HG03460 (cell line): ENCODE results near the gene GTF2A1.

ENCODE experiments used
- ATAC-seq: cut with Tn5 transposase; IDR thresholded peaks from one replicate; pipeline ENCODE4 v1.9.1; 2021; ENCODE audit not compliant: unreplicated experiment

Gene GTF2A1

GRCh38 chr14:81179631-81180030 is 41.1 kb downstream of the GTF2A1 start:
- no peak for ATAC-seq

DNA sequence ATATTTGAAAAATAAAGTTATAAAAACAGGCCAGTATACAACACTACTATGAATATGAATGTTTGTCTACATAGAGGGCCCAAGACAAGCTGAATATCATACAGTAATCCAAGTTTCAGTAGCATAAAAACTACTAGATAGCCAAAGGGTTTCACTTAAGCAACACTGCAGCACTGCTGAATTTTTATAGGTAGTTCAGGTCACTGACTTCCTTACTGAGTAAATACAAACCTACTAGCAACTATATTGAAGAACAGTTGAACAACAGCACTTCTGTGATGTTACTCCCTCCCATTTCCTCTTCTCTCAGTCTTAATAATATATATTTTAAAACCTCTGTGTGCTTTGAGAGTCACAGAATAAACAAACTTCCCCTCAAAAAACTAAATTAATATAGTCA is 42.7 kb downstream of the GTF2A1 start:
- ATAC-seq = peak; percentile 52

- no peak for ATAC-seq
These were observed 43.5 kb downstream of the GTF2A1 start for GRCh38 chr14:81177225-81177624.

DNA sequence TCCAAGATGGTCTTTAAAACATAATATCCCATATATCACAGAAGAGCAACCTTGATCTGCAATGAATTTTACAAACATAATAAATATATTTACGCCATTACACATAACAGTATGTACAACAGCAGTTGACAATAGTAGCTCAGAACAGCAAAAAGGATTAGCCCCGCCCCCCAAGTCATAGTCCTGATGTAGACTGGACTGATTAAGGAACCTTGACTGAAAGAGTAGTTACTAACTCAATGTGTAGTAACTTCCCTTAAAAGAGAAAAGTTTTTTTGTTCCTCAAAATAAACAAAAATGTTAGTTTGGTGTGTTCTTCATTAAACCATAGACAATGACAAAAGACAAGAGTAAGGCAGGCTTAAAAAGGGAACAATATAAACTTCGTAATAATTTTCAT is 44.5 kb downstream of the GTF2A1 start:
- no peak for ATAC-seq

- ATAC-seq = peak; percentile 23
These were observed 47.9 kb downstream of the GTF2A1 start for GRCh38 chr14:81172881-81173280.

- ATAC-seq = peak; percentile 11
These were observed 48.4 kb downstream of the GTF2A1 start for GRCh38 chr14:81172353-81172752.

GRCh38 chr14:81170829-81171195 is 49.9 kb downstream of the GTF2A1 start:
- ATAC-seq = no peak

DNA sequence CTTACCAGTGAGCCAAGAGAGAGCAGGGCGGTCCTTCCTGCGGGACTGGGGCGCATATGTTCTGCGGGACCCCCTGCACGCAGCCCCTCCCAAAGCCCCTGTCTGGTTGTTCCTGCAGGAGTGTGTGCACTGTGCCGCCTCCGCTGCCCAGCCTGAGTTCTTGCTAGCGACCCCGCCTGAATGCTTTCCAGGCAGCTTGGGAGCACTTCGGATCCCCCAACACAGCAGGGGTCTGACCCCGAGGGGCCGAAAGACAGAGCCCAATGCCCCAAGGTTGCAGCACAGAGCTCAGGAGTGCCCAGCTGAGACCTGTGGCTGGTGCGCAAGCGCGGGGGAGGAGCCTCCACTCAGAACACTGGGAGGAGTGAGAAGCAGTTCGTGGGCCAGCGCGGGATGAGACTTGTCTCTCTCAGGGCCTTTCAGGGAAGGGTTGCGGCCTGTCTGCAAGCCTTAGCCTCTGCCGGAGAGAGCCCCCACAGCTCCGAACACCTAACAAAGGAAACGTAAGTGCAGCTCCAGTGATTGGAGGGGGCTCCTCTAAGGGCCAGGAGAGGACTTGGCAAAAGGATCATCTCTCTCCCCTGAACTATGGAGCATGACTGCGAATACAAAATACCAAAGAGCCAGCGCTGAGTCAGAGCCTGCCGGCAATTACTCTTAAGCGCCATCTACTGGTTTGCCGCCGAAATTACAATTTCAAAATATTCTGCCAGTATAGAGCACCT is 50.5 kb downstream of the GTF2A1 start:
- ATAC-seq = peak; percentile 95

GRCh38 chr14:81169711-81170103 is 51.1 kb downstream of the GTF2A1 start:
- ATAC-seq = peak; percentile 23

GRCh38 chr14:81169267-81169666 is 51.5 kb downstream of the GTF2A1 start:
- no peak for ATAC-seq

DNA sequence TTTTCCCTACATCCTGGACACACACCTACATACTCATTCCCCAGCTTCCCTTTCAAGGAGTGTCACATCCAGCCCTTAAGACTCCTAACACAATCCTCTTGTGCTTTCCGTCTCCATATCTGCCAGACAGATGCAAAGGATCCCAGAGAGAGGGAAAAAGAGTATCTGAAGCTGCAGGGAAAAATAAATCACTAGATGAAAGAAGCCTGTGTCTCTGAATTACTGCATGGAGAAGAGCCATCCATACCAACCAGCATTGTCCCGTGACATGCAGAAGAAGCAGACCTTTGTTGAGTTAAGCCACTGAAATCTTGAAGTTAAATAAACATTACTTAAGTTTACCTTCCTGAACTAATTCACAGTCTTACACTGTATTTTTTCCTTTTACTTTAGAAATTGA is 54.6 kb downstream of the GTF2A1 start:
- no peak for ATAC-seq

DNA sequence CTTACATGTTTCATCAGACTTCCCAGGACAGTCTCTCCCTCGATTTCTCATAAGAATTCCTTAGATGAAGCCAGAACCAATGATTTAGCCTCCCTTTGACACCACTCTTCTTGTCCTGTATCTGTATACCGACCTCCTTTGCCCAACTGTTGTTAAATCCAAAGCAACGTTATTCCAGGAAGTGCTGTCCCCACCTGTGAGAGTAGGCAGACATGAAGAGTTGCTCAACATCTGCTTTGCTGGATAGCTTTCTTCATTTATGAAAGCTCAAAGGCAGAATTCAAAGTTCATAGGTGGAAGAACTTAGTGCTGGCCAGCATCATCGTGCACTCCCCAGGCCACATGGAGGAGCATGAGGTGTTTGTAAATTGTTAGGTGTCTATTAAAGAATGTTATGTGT is 55.6 kb downstream of the GTF2A1 start:
- no peak for ATAC-seq

DNA sequence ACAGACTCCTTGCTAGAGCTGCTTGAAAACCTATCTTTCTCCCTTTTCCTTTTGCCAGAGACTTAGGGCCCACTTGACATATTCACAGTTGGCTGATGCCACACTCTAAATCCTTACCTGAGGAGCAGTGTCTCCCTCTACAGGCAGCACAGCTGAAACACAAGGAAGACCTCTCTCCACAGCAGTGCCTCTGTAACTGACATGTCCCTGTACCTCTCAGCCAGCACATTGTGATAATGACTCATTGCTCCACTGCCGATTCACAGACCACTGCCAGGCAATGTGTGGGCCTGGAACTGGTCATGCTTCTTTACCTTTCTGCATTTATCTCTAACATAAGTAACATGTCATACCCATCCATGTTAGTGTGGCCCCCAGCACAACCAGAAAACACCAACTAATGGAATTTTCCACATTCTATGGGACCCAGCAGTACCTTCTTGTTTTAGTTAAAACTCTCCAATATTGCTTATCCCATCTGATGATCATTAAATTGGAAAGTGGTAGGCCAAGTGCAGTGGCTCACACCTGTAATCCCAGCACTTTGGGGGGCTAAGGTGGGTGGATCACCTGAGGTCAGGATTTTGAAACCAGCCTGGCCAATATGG is 56.5 kb downstream of the GTF2A1 start:
- peak; percentile 92 for ATAC-seq

DNA sequence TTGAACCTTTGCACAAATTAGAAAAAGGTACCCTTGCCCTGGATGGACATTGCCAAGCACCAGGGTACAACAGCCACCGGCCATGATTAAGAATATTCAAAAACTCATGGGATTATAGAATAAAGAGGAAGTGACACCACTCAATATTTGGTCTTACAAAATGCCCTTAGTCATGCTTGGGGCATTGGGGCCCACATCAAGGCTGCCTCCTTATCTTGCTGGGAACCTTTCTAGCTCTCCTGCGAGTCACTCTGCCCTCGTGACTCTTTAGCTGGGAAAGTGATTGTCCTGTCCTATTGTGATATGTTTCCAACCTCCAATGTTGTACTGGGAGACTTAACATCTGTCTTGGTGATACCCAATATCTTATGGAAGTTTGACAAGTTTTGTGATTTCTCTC is 57.8 kb downstream of the GTF2A1 start:
- ATAC-seq = no peak

GRCh38 chr14:81161749-81162148 is 59.0 kb downstream of the GTF2A1 start:
- no peak for ATAC-seq

DNA sequence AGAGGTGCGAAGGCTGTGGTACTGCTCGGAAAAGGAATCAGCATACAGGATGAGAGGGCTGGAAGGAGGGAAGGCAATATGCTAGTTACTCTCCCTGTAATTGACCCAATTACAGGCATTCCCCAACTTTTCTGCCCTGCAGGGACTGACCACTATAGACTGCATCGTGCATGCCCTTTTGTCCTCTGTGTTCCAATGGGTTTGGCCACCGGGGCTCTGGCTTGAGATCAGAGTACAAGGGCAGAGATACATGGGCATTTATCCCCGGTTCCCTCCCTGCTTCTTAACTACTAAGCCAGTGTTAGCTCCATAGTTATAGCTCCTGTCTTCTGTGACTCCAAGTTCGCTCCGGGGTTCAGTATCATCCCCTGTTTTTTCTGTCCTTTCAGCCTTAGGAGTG is 59.7 kb downstream of the GTF2A1 start:
- ATAC-seq = no peak

DNA sequence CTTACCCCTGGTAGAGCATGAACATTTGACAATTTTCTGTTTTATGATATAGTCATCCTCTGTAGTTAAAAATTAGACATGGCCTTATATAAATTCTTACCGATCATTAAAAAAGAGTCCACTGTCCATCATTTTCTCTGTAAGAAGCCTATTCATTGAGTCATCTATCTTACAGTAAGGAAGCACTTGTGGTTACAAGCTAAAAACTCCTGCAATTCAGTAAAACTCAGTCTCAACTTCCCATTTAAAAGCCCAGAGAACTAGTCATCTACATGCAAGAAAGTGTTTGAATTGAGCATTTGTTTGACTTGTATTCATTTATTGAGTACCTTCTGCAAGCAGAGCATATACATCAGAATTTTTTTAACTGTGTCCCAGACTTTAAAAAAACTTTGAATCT is 63.3 kb downstream of the GTF2A1 start:
- no peak for ATAC-seq

DNA sequence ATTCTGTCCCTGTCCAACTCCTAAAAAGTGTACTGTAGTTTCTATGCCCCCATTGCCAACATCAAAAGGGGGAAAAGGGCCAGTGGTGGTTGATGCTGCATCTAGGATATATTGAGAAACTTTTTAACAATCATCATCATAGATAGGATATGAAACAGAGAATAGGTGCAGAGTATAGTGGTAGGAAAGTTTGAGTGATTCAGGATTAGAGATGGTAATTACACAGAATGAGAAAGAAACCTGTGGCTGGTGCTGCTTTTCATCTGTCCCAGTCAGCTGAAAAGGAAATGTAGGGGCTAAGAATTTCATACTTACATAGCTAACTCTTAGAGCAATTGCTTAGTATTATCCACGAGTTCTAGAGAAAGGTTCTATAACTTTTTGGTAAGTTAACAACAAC is 67.6 kb downstream of the GTF2A1 start:
- no peak for ATAC-seq

- no peak for ATAC-seq
These were observed 72.1 kb downstream of the GTF2A1 start for GRCh38 chr14:81148635-81149034.

DNA sequence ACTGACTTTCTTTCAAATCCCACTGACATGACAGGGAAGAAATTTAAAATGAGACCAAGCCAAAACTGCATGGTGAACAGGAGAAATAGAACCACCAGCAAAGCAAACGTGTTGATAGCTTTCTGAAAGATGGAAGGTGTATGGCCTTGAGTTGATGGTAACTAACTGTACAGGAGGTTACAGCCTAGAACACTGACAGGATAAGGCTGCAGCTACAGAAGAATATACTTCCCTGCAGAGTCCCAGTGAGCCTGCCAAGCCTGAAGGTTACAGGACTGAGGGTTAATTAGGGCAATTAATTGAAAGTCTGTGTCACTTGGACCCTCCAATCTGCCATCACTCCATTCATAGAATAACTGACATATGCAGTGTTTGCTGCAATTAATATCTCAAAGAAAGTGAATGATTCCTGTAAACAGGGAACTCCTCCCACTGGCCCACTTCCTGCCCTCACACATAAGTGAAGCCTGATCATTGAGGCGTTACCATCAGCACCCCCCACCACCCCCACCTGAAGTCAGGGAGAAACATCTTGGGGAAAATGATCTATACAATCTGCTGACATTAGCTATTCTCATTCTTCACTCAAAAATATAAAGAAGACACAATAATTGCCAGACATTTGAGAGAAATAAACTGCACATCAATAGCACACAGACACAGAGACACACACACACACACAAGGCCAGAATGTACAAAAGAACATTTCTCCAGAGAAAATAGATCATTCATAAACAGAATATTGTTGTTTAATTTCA is 73.4 kb downstream of the GTF2A1 start:
- peak; percentile 77 for ATAC-seq

- ATAC-seq = no peak
These were observed 75.7 kb downstream of the GTF2A1 start for GRCh38 chr14:81144824-81145603.
